Transverse colon (tissue), 4 donors: Measurements from ENCODE around the gene DNAJC11.

Source experiments
- CTCF ChIP-seq, 5 experiments: fragments of 200-600 bp in 3 of 5; fragments of 450-650 bp in 2 of 5; sonication (generic) in 3 of 5; IDR thresholded peaks; 1 replicate in 2 of 5; 2 replicates in 3 of 5; pipeline ENCODE4 v1.5.1; 2016 to 2017; ENCODE audit warnings: antibody characterized with exemption in 5 of 5, inconsistent platforms in 3 of 5, mild to moderate bottlenecking in 2 of 5, moderate library complexity in 1 of 5
- EP300 ChIP-seq: sonication (generic); formaldehyde crosslinking; IDR thresholded peaks from one replicate; pipeline ENCODE4 v1.6.1; 2017; ENCODE audit warnings: antibody characterized with exemption, low read depth
- POLR2A ChIP-seq: fragments of 450-650 bp; IDR thresholded peaks from one replicate; pipeline ENCODE4 v1.6.1; 2016; ENCODE audit warnings: antibody characterized with exemption, mild to moderate bottlenecking, moderate library complexity
- POLR2AphosphoS5 ChIP-seq, 3 donors: sonication (generic); formaldehyde crosslinking; IDR thresholded peaks; one replicate each; pipeline ENCODE4 v1.6.1; 2016; ENCODE audit warnings: antibody characterized with exemption in 3 of 3

GRCh38 chr1:6621429-6622391 is 79.9 kb downstream of the DNAJC11 start:
- TF ChIP-seq CTCF (IDR thresholded peaks at IDR 0.05): no peak
- no peak for TF ChIP-seq EP300
- no peak for TF ChIP-seq POLR2AphosphoS5 (IDR thresholded peaks at IDR 0.05)
- TF ChIP-seq POLR2A: no peak
